ENCODE results near the gene ANKH.

Gene ANKH

DNA sequence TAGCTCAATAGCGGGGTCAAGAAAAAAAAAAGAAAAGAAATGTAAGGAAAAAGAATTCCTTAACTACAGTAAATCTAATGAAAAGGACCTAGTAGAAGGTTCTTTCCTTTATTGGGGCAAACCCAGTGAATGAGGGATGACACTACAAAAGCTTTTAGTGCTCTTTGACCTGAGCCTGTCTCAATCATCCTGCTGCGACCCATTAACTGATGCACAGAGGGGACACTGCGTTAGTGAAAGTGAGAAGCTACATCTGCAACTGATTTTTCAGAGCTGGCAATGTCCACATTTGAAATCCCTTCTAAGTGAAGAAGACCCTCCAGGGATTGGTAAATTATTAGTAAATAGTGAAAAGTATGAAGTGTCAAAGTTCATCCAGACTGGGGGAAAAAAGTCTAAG, 106.0 kb downstream of the ANKH start:
- no peaks in the 10 kb centered on the region for H3K36me3 ChIP-seq (ENCODE audit: control insufficient read depth, low read depth, low read length)
- no peaks in the 10 kb centered on the region for H3K4me1 ChIP-seq (ENCODE audit: control insufficient read depth, low read depth, low read length)
- H3K4me3 ChIP-seq (ENCODE audit: low read length): no peak overlapping the region
- H3K9me3 ChIP-seq (ENCODE audit: control insufficient read depth, low read depth, low read length): no peaks in the 10 kb centered on the region
- H3K27me3 ChIP-seq (ENCODE audit: control insufficient read depth, insufficient read depth, low read length): no peaks in the 10 kb centered on the region
- H3K27ac ChIP-seq (ENCODE audit: low read length): no peak overlapping the region
- no peak overlapping the region for H3K9ac ChIP-seq (ENCODE audit: low read length)

GRCh38 chr5:14762549-14763216, 108.9 kb downstream of the ANKH start:
- Histone ChIP-seq H3K4me3 (ENCODE audit: low read length) (no peak overlapping the region), H3K27ac (ENCODE audit: low read length) (no peak overlapping the region), H3K27me3 (ENCODE audit: control insufficient read depth, insufficient read depth, low read length) (no peaks in the 10 kb centered on the region), H3K36me3 (ENCODE audit: control insufficient read depth, low read depth, low read length) (no peaks in the 10 kb centered on the region), H3K4me1 (ENCODE audit: control insufficient read depth, low read depth, low read length) (no peaks in the 10 kb centered on the region), H3K9ac (ENCODE audit: low read length) (no peak overlapping the region), H3K9me3 (ENCODE audit: control insufficient read depth, low read depth, low read length) (no peaks in the 10 kb centered on the region)

- H3K27me3 ChIP-seq (ENCODE audit: control insufficient read depth, insufficient read depth, low read length): no peaks in the 10 kb centered on the region
- H3K36me3 ChIP-seq (ENCODE audit: control insufficient read depth, low read depth, low read length): no peaks in the 10 kb centered on the region
- no peaks in the 10 kb centered on the region for H3K4me1 ChIP-seq (ENCODE audit: control insufficient read depth, low read depth, low read length)
- no peak overlapping the region for H3K27ac ChIP-seq (ENCODE audit: low read length)
- H3K9me3 ChIP-seq (ENCODE audit: control insufficient read depth, low read depth, low read length): no peaks in the 10 kb centered on the region
- H3K9ac ChIP-seq (ENCODE audit: low read length): no peak overlapping the region
- no peak overlapping the region for H3K4me3 ChIP-seq (ENCODE audit: low read length)
Measured at GRCh38 chr5:14760548-14761002, 111.0 kb downstream of the ANKH start.

- Histone ChIP-seq H3K9me3 (ENCODE audit: control insufficient read depth, low read depth, low read length) (no peaks in the 10 kb centered on the region), H3K36me3 (ENCODE audit: control insufficient read depth, low read depth, low read length) (no peaks in the 10 kb centered on the region), H3K27me3 (ENCODE audit: control insufficient read depth, insufficient read depth, low read length) (no peaks in the 10 kb centered on the region), H3K27ac (ENCODE audit: low read length) (no peak overlapping the region), H3K9ac (ENCODE audit: low read length) (no peak overlapping the region), H3K4me1 (ENCODE audit: control insufficient read depth, low read depth, low read length) (no peaks in the 10 kb centered on the region), H3K4me3 (ENCODE audit: low read length) (no peak overlapping the region)
Measured at GRCh38 chr5:14759744-14760547, 111.6 kb downstream of the ANKH start.

DNA sequence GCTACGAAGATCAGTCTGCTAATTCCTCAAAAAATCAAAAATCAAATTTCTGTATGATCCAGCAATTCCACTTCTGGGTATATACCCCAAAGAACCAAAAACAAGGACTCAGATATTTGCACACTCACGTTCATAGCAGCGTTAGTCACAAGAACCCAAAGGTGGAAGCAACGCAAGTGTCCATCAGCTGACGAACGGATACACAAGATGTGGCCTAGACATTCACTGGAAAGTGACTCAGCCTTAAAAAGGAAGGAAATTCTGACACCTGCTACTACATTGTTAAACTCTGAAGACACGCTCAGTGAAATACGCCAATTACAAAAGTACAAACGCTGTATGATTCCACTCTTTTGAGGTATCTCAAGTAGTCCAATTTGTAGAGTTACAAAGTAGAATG, 113.7 kb downstream of the ANKH start:
- Histone ChIP-seq H3K27me3 (ENCODE audit: control insufficient read depth, insufficient read depth, low read length) (no peaks in the 10 kb centered on the region), H3K9ac (ENCODE audit: low read length) (no peak overlapping the region), H3K9me3 (ENCODE audit: control insufficient read depth, low read depth, low read length) (no peaks in the 10 kb centered on the region), H3K27ac (ENCODE audit: low read length) (no peak overlapping the region), H3K4me1 (ENCODE audit: control insufficient read depth, low read depth, low read length) (no peaks in the 10 kb centered on the region), H3K36me3 (ENCODE audit: control insufficient read depth, low read depth, low read length) (no peaks in the 10 kb centered on the region), H3K4me3 (ENCODE audit: low read length) (no peak overlapping the region)

GRCh38 chr5:14756478-14756877, 115.1 kb downstream of the ANKH start:
- H3K9me3 ChIP-seq (ENCODE audit: control insufficient read depth, low read depth, low read length): no peaks in the 10 kb centered on the region
- no peaks in the 10 kb centered on the region for H3K27me3 ChIP-seq (ENCODE audit: control insufficient read depth, insufficient read depth, low read length)
- H3K4me1 ChIP-seq (ENCODE audit: control insufficient read depth, low read depth, low read length): no peaks in the 10 kb centered on the region
- H3K27ac ChIP-seq (ENCODE audit: low read length): no peak overlapping the region
- H3K36me3 ChIP-seq (ENCODE audit: control insufficient read depth, low read depth, low read length): no peaks in the 10 kb centered on the region
- H3K4me3 ChIP-seq (ENCODE audit: low read length): no peak overlapping the region
- H3K9ac ChIP-seq (ENCODE audit: low read length): no peak overlapping the region

DNA sequence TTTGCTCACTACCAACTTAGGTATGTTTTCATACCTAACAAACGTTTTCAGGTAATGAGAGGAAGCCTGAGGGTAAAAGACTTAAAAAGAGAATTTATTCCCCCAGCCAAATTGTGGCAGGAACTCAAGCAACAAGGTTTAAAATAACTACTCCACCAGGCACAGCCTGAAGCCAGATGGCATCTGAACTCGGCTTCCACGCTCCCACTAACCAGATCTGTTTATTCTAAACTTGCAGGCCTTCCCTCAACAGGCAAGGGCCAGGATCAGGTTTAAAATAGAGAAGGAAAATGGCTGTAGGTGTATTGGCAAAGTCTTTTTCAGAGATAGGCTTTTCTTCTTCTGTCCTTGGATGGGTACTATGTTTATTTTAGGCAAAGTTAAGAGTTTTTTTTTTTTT, 117.6 kb downstream of the ANKH start:
- H3K27me3 ChIP-seq (ENCODE audit: control insufficient read depth, insufficient read depth, low read length): no peaks in the 10 kb centered on the region
- no peaks in the 10 kb centered on the region for H3K4me1 ChIP-seq (ENCODE audit: control insufficient read depth, low read depth, low read length)
- H3K36me3 ChIP-seq (ENCODE audit: control insufficient read depth, low read depth, low read length): no peaks in the 10 kb centered on the region
- no peaks in the 10 kb centered on the region for H3K9me3 ChIP-seq (ENCODE audit: control insufficient read depth, low read depth, low read length)
- no peak overlapping the region for H3K27ac ChIP-seq (ENCODE audit: low read length)
- H3K4me3 ChIP-seq (ENCODE audit: low read length): no peak overlapping the region
- H3K9ac ChIP-seq (ENCODE audit: low read length): no peak overlapping the region

GRCh38 chr5:14753292-14753691, 118.3 kb downstream of the ANKH start:
- Histone ChIP-seq H3K9ac (ENCODE audit: low read length) (no peak overlapping the region), H3K27ac (ENCODE audit: low read length) (no peak overlapping the region), H3K27me3 (ENCODE audit: control insufficient read depth, insufficient read depth, low read length) (no peaks in the 10 kb centered on the region), H3K4me3 (ENCODE audit: low read length) (no peak overlapping the region), H3K4me1 (ENCODE audit: control insufficient read depth, low read depth, low read length) (no peaks in the 10 kb centered on the region), H3K36me3 (ENCODE audit: control insufficient read depth, low read depth, low read length) (no peaks in the 10 kb centered on the region), H3K9me3 (ENCODE audit: control insufficient read depth, low read depth, low read length) (no peaks in the 10 kb centered on the region)

DNA sequence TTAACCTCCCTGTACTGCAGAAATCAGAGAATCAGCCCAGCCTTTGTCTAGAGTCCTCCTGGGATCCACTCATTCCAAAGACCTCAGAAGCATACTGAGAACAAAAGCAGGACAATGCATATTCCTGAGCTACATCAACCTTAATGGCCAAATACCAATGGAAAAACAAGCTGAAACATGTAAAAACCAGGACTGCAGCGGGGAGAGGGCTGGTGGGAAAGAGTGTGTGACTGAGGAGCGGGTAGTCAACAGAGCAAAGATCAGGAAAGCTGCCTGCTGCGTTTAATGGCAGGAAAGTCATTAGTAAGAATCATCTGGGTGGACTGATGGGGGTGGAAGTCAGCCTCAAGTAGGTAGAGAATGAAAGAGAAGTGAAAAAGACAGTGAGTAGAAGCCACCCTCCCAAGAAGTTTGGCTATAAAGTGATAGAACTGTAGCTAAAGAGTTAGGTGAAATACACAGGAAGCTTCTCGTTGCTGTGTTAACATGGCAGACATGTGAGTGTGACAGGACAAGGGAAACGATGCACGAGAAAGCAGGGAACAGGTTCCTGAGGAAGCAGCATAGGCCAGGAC, 119.0 kb downstream of the ANKH start:
- no peak overlapping the region for H3K27ac ChIP-seq (ENCODE audit: low read length)
- H3K36me3 ChIP-seq (ENCODE audit: control insufficient read depth, low read depth, low read length): no peaks in the 10 kb centered on the region
- H3K9me3 ChIP-seq (ENCODE audit: control insufficient read depth, low read depth, low read length): no peaks in the 10 kb centered on the region
- H3K4me3 ChIP-seq (ENCODE audit: low read length): no peak overlapping the region
- H3K4me1 ChIP-seq (ENCODE audit: control insufficient read depth, low read depth, low read length): no peaks in the 10 kb centered on the region
- no peaks in the 10 kb centered on the region for H3K27me3 ChIP-seq (ENCODE audit: control insufficient read depth, insufficient read depth, low read length)
- no peak overlapping the region for H3K9ac ChIP-seq (ENCODE audit: low read length)

DNA sequence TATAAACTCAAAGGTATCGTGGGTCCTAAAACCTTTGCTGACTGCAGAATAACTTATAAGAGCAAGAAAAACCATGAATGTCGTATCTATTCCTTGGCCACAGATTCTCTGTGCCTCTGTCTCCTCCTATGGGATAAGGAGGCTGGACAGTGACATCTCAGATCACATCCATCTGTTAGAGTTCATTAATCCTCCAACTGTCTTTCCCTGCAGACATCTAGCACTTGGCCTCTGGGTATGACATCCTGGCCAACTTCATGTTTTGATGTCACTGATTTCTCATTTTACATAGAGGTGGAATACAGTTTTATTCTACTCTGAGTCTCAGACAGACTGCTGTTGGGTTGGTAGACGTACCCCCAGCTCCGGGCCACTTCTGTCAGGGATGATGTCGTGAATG, 120.9 kb downstream of the ANKH start:
- Histone ChIP-seq H3K9me3 (ENCODE audit: control insufficient read depth, low read depth, low read length) (no peaks in the 10 kb centered on the region), H3K9ac (ENCODE audit: low read length) (no peak overlapping the region), H3K27ac (ENCODE audit: low read length) (no peak overlapping the region), H3K4me3 (ENCODE audit: low read length) (no peak overlapping the region), H3K36me3 (ENCODE audit: control insufficient read depth, low read depth, low read length) (no peaks in the 10 kb centered on the region), H3K27me3 (ENCODE audit: control insufficient read depth, insufficient read depth, low read length) (no peaks in the 10 kb centered on the region), H3K4me1 (ENCODE audit: control insufficient read depth, low read depth, low read length) (no peaks in the 10 kb centered on the region)

DNA sequence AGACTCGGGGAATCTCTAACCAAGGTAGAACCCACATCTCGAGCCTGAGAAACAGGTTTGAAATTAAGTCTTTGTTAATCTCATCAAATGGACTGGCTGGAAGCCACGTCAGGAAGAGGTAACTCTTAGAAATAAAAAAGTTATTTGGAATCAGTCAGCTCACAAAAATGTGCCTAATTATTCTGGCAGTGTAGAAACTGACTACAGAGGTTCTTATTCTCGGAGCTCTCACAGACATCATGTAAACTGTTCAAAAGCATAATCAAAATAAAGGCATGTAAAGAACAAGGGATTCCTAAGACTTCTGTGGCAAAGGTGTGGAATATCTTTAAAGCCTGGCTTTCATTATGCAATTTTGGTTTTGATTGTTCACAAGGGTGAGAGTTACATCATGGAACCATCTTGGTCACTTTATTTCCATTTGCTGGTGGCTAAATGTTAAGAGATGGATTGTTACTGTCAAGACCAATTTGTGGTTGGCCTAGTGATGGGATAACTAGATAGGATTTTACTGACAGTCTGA, 121.9 kb downstream of the ANKH start:
- Histone ChIP-seq H3K4me3 (ENCODE audit: low read length) (no peak overlapping the region), H3K9me3 (ENCODE audit: control insufficient read depth, low read depth, low read length) (no peaks in the 10 kb centered on the region), H3K4me1 (ENCODE audit: control insufficient read depth, low read depth, low read length) (no peaks in the 10 kb centered on the region), H3K27ac (ENCODE audit: low read length) (no peak overlapping the region), H3K36me3 (ENCODE audit: control insufficient read depth, low read depth, low read length) (no peaks in the 10 kb centered on the region), H3K9ac (ENCODE audit: low read length) (no peak overlapping the region), H3K27me3 (ENCODE audit: control insufficient read depth, insufficient read depth, low read length) (no peaks in the 10 kb centered on the region)
